Osteoblast (primary cell): ENCODE data around the gene NCK2. TPM values are rescaled to one million over a fixed set of nuclear protein-coding genes. Genes with fewer than 3 reads are reported as not detected.

Experiments used
- DNase-seq: peaks from one replicate; pipeline ENCODE4 v3.0.0; 2011; ENCODE audit warnings: low spot score, mixed read lengths; ENCODE audit not compliant: insufficient read length; ENCODE audit errors: missing footprints
- H2AFZ ChIP-seq: 2 replicates; pipeline ENCODE4 v1.6.0; 2011; ENCODE audit warnings: mild to moderate bottlenecking, low read length
- H3K27ac ChIP-seq: 2 replicates; pipeline ENCODE4 v1.5.1; 2011; ENCODE audit warnings: mild to moderate bottlenecking, low read depth, low read length, moderate library complexity
- H3K27me3 ChIP-seq: 2 replicates; pipeline ENCODE4 v1.6.0; 2012; ENCODE audit warnings: mild to moderate bottlenecking, control low read depth, inconsistent platforms, low read length, moderate library complexity; ENCODE audit not compliant: insufficient read depth
- H3K36me3 ChIP-seq: 2 replicates; pipeline ENCODE4 v1.5.1; 2011; ENCODE audit warnings: mild to moderate bottlenecking, low read length, control low read depth, moderate library complexity; ENCODE audit not compliant: insufficient read depth
- H3K4me1 ChIP-seq: 2 replicates; pipeline ENCODE4 v1.5.1; 2011; ENCODE audit warnings: mild to moderate bottlenecking, low read length, control low read depth, moderate library complexity; ENCODE audit not compliant: insufficient read depth
- H3K4me2 ChIP-seq: 2 replicates; pipeline ENCODE4 v1.6.0; 2011; ENCODE audit warnings: mild to moderate bottlenecking, low read length; ENCODE audit not compliant: insufficient read depth
- H3K4me3 ChIP-seq: fragments of 200-600 bp; sonication (generic); 3 replicates; pipeline ENCODE4 v1.5.1; 2012; ENCODE audit warnings: mild to moderate bottlenecking, low read length, inconsistent platforms; ENCODE audit not compliant: insufficient read depth
- H3K79me2 ChIP-seq: 2 replicates; pipeline ENCODE4 v1.6.0; 2012; ENCODE audit warnings: mild to moderate bottlenecking, low read length, control low read depth, inconsistent platforms; ENCODE audit not compliant: insufficient read depth
- H3K9me3 ChIP-seq: 2 replicates; pipeline ENCODE4 v1.5.1; 2011; ENCODE audit warnings: low read depth, low read length, control low read depth
- H4K20me1 ChIP-seq: 2 replicates; pipeline ENCODE4 v1.6.0; 2012; ENCODE audit warnings: mild to moderate bottlenecking, low read length, control low read depth; ENCODE audit not compliant: insufficient read depth
- CTCF ChIP-seq: IDR thresholded peaks from 2 replicates; pipeline ENCODE4 v1.5.1; 2011; ENCODE audit warnings: mild to moderate bottlenecking, low read depth, low read length, moderate library complexity; ENCODE audit errors: extremely low read depth
- total RNA-seq: library from RNA; depleted of rRNA; stranded (reverse); fragments of >200 nt; gene quantifications from 2 replicates; pipeline ENCODE4 v1.2.3, GENCODE V29; 2012

The NCK2 gene
- total RNA-seq, 1 donor, result 28.6 TPM

GRCh38 chr2:105904938-105905337 lies 160.2 kb downstream of the NCK2 start:
- H3K79me2 ChIP-seq, result no peaks in the 10 kb centered on the region
- H3K4me1 ChIP-seq, result no peaks in the 10 kb centered on the region
- H3K36me3 ChIP-seq, result no peaks in the 10 kb centered on the region
- H3K9me3 ChIP-seq, result no peaks in the 10 kb centered on the region
- no peak overlapping the region for H2AFZ ChIP-seq
- TF ChIP-seq CTCF, result no peak
- no peak overlapping the region for H3K27ac ChIP-seq
- H3K4me3 ChIP-seq, result no peak overlapping the region
- H4K20me1 ChIP-seq, result no peaks in the 10 kb centered on the region
- no peak for DNase-seq
- H3K4me2 ChIP-seq, result no peak overlapping the region
- H3K27me3 ChIP-seq, result peaks cover 14% of the 10 kb centered on the region

- Histone ChIP-seq H3K4me2 (no peak overlapping the region), H3K9me3 (no peaks in the 10 kb centered on the region), H2AFZ (no peak overlapping the region), H3K27me3 (peaks cover 14% of the 10 kb centered on the region), H3K4me1 (no peaks in the 10 kb centered on the region), H3K27ac (no peak overlapping the region), H3K79me2 (no peaks in the 10 kb centered on the region), H4K20me1 (no peaks in the 10 kb centered on the region), H3K4me3 (no peak overlapping the region), H3K36me3 (no peaks in the 10 kb centered on the region)
- no peak for TF ChIP-seq CTCF
- DNase-seq, result no peak
Measured at GRCh38 chr2:105906481-105906880, 161.8 kb downstream of the NCK2 start.

- TF ChIP-seq CTCF, result no peak
- Histone ChIP-seq H4K20me1 (no peaks in the 10 kb centered on the region), H3K4me2 (no peak overlapping the region), H3K79me2 (no peaks in the 10 kb centered on the region), H2AFZ (no peak overlapping the region), H3K9me3 (no peaks in the 10 kb centered on the region), H3K27me3 (peaks cover 14% of the 10 kb centered on the region), H3K36me3 (no peaks in the 10 kb centered on the region), H3K4me3 (no peak overlapping the region), H3K4me1 (no peaks in the 10 kb centered on the region), H3K27ac (no peak overlapping the region)
- no peak for DNase-seq
Measured at GRCh38 chr2:105907184-105907583, 162.5 kb downstream of the NCK2 start.

GRCh38 chr2:105909215-105909614 lies 164.5 kb downstream of the NCK2 start:
- no peak for DNase-seq
- Histone ChIP-seq H2AFZ (no peak overlapping the region), H3K36me3 (no peaks in the 10 kb centered on the region), H3K4me2 (no peak overlapping the region), H3K27me3 (peaks cover 14% of the 10 kb centered on the region), H3K27ac (no peak overlapping the region), H3K79me2 (no peaks in the 10 kb centered on the region), H3K4me3 (no peak overlapping the region), H4K20me1 (no peaks in the 10 kb centered on the region), H3K9me3 (no peaks in the 10 kb centered on the region), H3K4me1 (no peaks in the 10 kb centered on the region)
- TF ChIP-seq CTCF, result no peak
